Keratinocyte (primary cell): ENCODE results near the gene MAD1L1. TPM values are rescaled to one million over a fixed set of nuclear protein-coding genes. Genes with fewer than 3 reads are reported as not detected.

Experiments used
- DNase-seq: peaks from one replicate; pipeline ENCODE4 v3.0.0-alpha.2; 2011; ENCODE audit warnings: low read depth, missing footprints, low spot score
- FAIRE-seq: peaks from 2 replicates; lab custom pipeline; 2011; peaks lifted over from hg19 to GRCh38; lab: Jason Lieb, UNC
- H2AFZ ChIP-seq: 2 replicates; pipeline ENCODE4 v1.6.0; 2012; ENCODE audit warnings: low read length, control low read depth, inconsistent platforms; ENCODE audit not compliant: control insufficient read depth
- H3K27ac ChIP-seq: 2 replicates; pipeline ENCODE4 v1.5.1; 2011; ENCODE audit warnings: low read length; ENCODE audit not compliant: control insufficient read depth, insufficient read depth
- H3K27me3 ChIP-seq: 3 replicates; pipeline ENCODE4 v1.6.0; 2011; ENCODE audit warnings: low read length; ENCODE audit not compliant: control insufficient read depth, insufficient read depth; ENCODE audit errors: extremely low read depth
- H3K36me3 ChIP-seq, 2 experiments: 2 replicates in 1 of 2; 3 replicates in 1 of 2; pipeline ENCODE4 v1.5.1; 2011; ENCODE audit warnings: low read length in 2 of 2, mild to moderate bottlenecking in 1 of 2; ENCODE audit not compliant: control insufficient read depth in 2 of 2, insufficient read depth in 2 of 2; ENCODE audit errors: extremely low read depth in 1 of 2
- H3K4me1 ChIP-seq: 3 replicates; pipeline ENCODE4 v1.5.1; 2011; ENCODE audit warnings: low read length; ENCODE audit not compliant: control insufficient read depth, insufficient read depth; ENCODE audit errors: extremely low read depth
- H3K4me2 ChIP-seq: 3 replicates; pipeline ENCODE4 v1.6.0; 2011; ENCODE audit warnings: low read depth, low read length; ENCODE audit not compliant: control insufficient read depth, insufficient read depth; ENCODE audit errors: extremely low read depth
- H3K4me3 ChIP-seq, 3 experiments: fragments of 200-600 bp in 1 of 3; sonication (generic) in 1 of 3; 2 replicates in 2 of 3; 3 replicates in 1 of 3; pipeline ENCODE4 v1.5.1; 2011 to 2016; ENCODE audit warnings: low read length in 3 of 3, mild to moderate bottlenecking in 3 of 3, control low read depth in 2 of 3, inconsistent platforms in 1 of 3, low read depth in 1 of 3, mixed read lengths in 1 of 3, mixed run types in 1 of 3, moderate library complexity in 1 of 3; ENCODE audit not compliant: control insufficient read depth in 2 of 3, insufficient read depth in 2 of 3; ENCODE audit errors: extremely low read depth in 1 of 3
- H3K79me2 ChIP-seq: 2 replicates; pipeline ENCODE4 v1.6.0; 2012; ENCODE audit warnings: low read length; ENCODE audit not compliant: control insufficient read depth, insufficient read depth
- H3K9ac ChIP-seq: 3 replicates; pipeline ENCODE4 v1.6.0; 2011; ENCODE audit warnings: low read length; ENCODE audit not compliant: control insufficient read depth, insufficient read depth; ENCODE audit errors: extremely low read depth
- H3K9me1 ChIP-seq: 3 replicates; pipeline ENCODE4 v1.6.0; 2011; ENCODE audit warnings: low read length; ENCODE audit not compliant: control insufficient read depth, insufficient read depth; ENCODE audit errors: extremely low read depth
- H3K9me3 ChIP-seq: 2 replicates; pipeline ENCODE4 v1.5.1; 2012; ENCODE audit warnings: low read depth, low read length; ENCODE audit not compliant: control insufficient read depth
- H4K20me1 ChIP-seq: 3 replicates; pipeline ENCODE4 v1.6.0; 2011; ENCODE audit warnings: low read length; ENCODE audit not compliant: control insufficient read depth, insufficient read depth; ENCODE audit errors: extremely low read depth
- EZH2 ChIP-seq: IDR thresholded peaks from one replicate; pipeline ENCODE4 v1.6.1; 2012; ENCODE audit warnings: inconsistent platforms, mild to moderate bottlenecking, low read length, moderate library complexity
- dilution Hi-C: fragments of 300-500 bp; cut with MboI; formaldehyde crosslinking; loops from one replicate; pipeline ENCODE4 v1.7.0; 2020; ENCODE audit warnings: low sequenced_read_pairs; ENCODE audit not compliant: extremely low pct_ligation_motif_present
- polyA plus RNA-seq, 5 experiments: library from polyadenylated mRNA; depleted of rRNA in 3 of 5; stranded (reverse) in 3 of 5; stranded (forward) in 1 of 5; unstranded in 1 of 5; fragments of >200 nt; gene quantifications; 1 replicate in 1 of 5; 2 replicates in 3 of 5; 3 replicates in 1 of 5; pipeline versions ENCODE4 v1.2.1 to v1.2.3, GENCODE V29; 2011 to 2012; ENCODE audit warnings: missing spikeins in 2 of 5, low read depth in 1 of 5, low replicate concordance in 1 of 5
- TF ChIP-seq, protein P1 (sequence below), 3 experiments: IDR thresholded peaks in 1 of 3; conservative IDR thresholded peaks in 1 of 3; optimal IDR thresholded peaks in 1 of 3; 2 replicates in 2 of 3; 3 replicates in 1 of 3; pipeline versions ENCODE3 to v1.5.1; 2011; ENCODE audit warnings: low read length in 3 of 3, mild to moderate bottlenecking in 3 of 3, moderate library complexity in 2 of 3, control low read depth in 1 of 3, inconsistent platforms in 1 of 3; ENCODE audit not compliant: insufficient read depth in 2 of 3; ENCODE audit errors: extremely low read depth in 1 of 3

Gene MAD1L1
- polyA plus RNA-seq, 1 donor (not counting 4 experiments of a cell fraction or from before 2014, with no cell fraction given), result 18.0 TPM

DNA sequence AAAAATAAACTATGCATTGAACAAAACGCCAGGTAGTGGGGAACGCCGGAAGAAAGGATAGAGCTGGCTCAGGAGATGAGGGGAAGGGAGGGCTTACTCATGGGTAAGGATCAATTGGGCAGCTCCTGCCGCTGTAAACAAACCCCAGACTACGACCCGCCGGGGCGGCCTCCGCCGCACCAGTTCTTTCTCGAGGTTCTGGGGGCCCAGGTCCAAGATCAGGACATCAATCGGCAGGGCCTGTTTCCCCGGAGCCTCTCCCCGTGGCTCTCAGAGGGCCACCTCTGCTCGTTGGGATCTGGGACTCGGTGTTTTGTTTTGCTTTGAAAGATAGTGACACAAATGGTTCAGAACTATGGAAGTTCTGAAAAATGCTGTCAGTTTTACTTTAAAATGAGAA, 422.2 kb downstream of the MAD1L1 start:
- Histone ChIP-seq H3K4me1 (peaks cover 18% of the 10 kb centered on the region), H3K9me3 (no peaks in the 10 kb centered on the region), H2AFZ (peak overlapping the region; percentile 15), H3K9ac (peak overlapping the region; percentile 2), H3K79me2 (no peaks in the 10 kb centered on the region), H3K4me2 (peak overlapping the region; percentile 47), H3K9me1 (no peaks in the 10 kb centered on the region), H3K27me3 (peaks cover 9% of the 10 kb centered on the region), H3K36me3 (peaks cover 0 to 3% of the 10 kb centered on the region in 2 experiments), H3K4me3 (no peak overlapping the region), H4K20me1 (no peaks in the 10 kb centered on the region), H3K27ac (no peak overlapping the region)
- TF ChIP-seq, protein P1, sequence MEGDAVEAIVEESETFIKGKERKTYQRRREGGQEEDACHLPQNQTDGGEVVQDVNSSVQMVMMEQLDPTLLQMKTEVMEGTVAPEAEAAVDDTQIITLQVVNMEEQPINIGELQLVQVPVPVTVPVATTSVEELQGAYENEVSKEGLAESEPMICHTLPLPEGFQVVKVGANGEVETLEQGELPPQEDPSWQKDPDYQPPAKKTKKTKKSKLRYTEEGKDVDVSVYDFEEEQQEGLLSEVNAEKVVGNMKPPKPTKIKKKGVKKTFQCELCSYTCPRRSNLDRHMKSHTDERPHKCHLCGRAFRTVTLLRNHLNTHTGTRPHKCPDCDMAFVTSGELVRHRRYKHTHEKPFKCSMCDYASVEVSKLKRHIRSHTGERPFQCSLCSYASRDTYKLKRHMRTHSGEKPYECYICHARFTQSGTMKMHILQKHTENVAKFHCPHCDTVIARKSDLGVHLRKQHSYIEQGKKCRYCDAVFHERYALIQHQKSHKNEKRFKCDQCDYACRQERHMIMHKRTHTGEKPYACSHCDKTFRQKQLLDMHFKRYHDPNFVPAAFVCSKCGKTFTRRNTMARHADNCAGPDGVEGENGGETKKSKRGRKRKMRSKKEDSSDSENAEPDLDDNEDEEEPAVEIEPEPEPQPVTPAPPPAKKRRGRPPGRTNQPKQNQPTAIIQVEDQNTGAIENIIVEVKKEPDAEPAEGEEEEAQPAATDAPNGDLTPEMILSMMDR (optimal IDR thresholded peaks at IDR 0.05 in 1 of 3, IDR thresholded peaks at IDR 0.05 in 1 of 3, conservative IDR thresholded peaks at IDR 0.05 in 1 of 3; ENCODE audit: extremely low read depth in 1 of 3, insufficient read depth in 2 of 3, low read length in 3 of 3), result no peak
- TF ChIP-seq EZH2, result no peak
- DNase-seq (no peak), FAIRE-seq (no peak)
- dilution Hi-C loops, result no loop called here

DNA sequence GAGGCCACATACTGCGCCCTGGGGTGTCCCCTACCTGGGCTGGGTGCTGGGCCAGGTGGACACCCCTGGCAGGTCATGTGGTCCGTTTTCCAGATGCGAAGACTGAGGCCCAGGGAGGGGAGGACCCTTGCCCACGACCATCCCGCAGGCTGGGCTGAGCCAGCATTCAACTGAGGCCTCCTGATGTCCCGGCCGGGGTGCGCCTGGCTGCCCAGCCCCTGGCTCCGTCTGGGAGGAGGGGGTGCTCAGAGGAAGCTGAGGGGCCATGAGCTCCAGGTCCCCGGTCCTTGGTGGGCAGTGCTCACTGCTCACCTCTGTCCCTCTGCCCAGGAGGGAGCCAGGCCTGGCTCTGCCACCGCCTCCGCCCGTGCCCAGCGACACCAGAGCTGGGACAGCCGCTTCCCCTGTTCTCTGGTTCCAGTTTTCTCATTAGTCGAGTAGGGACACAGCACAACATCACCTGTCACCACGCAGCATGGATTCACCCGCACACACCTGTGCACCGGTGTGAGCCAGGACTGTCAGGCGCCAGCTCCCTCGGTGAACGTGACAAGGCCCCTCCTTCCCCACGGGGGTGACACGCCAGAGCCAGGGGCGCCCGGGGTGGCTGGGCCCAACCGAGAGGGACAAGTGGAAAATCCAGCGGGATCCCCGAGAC, 423.0 kb downstream of the MAD1L1 start:
- FAIRE-seq, result no peak
- dilution Hi-C loops, result no loop called here

More for the DNA sequence above, 423.0 kb downstream of the MAD1L1 start:
- Histone ChIP-seq H3K9me3 (no peaks in the 10 kb centered on the region), H3K27me3 (peaks cover 9% of the 10 kb centered on the region), H3K4me3 (no peak overlapping the region), H3K9ac (no peak overlapping the region), H3K9me1 (no peaks in the 10 kb centered on the region), H4K20me1 (no peaks in the 10 kb centered on the region), H3K4me1 (peaks cover 18% of the 10 kb centered on the region), H3K36me3 (peaks cover 0 to 3% of the 10 kb centered on the region in 2 experiments), H3K27ac (no peak overlapping the region), H2AFZ (no peak overlapping the region), H3K4me2 (no peak overlapping the region), H3K79me2 (no peaks in the 10 kb centered on the region)
- DNase-seq, result no peak
- TF ChIP-seq EZH2, result no peak
- TF ChIP-seq, protein P1 (optimal IDR thresholded peaks at IDR 0.05 in 1 of 3, IDR thresholded peaks at IDR 0.05 in 1 of 3, conservative IDR thresholded peaks at IDR 0.05 in 1 of 3; ENCODE audit: extremely low read depth in 1 of 3, insufficient read depth in 2 of 3, low read length in 3 of 3), result no peak
